Measurements from ENCODE around the gene MICALL2.

The MICALL2 gene

DNA sequence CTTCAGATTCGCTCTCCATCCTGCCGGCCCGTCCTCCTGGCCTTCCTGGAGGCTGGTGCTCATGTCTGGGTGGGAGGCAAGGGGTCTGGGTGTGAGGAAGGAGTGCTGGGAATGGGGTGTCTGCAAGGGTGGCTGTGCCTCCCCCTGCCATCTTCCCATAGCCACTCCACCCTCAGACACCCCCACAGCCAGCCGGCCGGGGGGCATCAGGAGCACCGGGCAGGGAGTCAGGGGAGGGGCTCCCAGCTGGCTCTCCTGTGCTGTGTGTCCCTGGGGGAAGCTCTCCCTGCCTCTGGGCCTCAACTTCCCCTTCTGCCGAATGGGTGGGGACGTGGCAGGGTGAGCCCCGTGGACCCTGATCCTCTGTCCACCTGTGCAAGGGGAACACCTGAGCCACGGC lies 18.6 kb downstream of the MICALL2 start:
- H3K4me3 ChIP-seq (ENCODE audit: low read depth, low read length), result no peak overlapping the region
- no peaks in the 10 kb centered on the region for H3K36me3 ChIP-seq
- DNase-seq, result no peak
- no peaks in the 10 kb centered on the region for H3K4me1 ChIP-seq
- no peaks in the 10 kb centered on the region for H3K9me3 ChIP-seq
- peaks cover 23% of the 10 kb centered on the region for H3K27me3 ChIP-seq
- TF ChIP-seq, protein P1, sequence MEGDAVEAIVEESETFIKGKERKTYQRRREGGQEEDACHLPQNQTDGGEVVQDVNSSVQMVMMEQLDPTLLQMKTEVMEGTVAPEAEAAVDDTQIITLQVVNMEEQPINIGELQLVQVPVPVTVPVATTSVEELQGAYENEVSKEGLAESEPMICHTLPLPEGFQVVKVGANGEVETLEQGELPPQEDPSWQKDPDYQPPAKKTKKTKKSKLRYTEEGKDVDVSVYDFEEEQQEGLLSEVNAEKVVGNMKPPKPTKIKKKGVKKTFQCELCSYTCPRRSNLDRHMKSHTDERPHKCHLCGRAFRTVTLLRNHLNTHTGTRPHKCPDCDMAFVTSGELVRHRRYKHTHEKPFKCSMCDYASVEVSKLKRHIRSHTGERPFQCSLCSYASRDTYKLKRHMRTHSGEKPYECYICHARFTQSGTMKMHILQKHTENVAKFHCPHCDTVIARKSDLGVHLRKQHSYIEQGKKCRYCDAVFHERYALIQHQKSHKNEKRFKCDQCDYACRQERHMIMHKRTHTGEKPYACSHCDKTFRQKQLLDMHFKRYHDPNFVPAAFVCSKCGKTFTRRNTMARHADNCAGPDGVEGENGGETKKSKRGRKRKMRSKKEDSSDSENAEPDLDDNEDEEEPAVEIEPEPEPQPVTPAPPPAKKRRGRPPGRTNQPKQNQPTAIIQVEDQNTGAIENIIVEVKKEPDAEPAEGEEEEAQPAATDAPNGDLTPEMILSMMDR (IDR thresholded peaks at IDR 0.05; ENCODE audit: low read depth, low read length), result no peak

GRCh38 chr7:1439373-1440363 lies 19.6 kb downstream of the MICALL2 start:
- no peak overlapping the region for H3K4me3 ChIP-seq (ENCODE audit: low read depth, low read length)
- no peak for DNase-seq
- H3K36me3 ChIP-seq, result no peaks in the 10 kb centered on the region
- peaks cover 26% of the 10 kb centered on the region for H3K27me3 ChIP-seq
- H3K4me1 ChIP-seq, result no peaks in the 10 kb centered on the region
- TF ChIP-seq, protein P1 (IDR thresholded peaks at IDR 0.05; ENCODE audit: low read depth, low read length), result no peak
- H3K9me3 ChIP-seq, result no peaks in the 10 kb centered on the region

DNA sequence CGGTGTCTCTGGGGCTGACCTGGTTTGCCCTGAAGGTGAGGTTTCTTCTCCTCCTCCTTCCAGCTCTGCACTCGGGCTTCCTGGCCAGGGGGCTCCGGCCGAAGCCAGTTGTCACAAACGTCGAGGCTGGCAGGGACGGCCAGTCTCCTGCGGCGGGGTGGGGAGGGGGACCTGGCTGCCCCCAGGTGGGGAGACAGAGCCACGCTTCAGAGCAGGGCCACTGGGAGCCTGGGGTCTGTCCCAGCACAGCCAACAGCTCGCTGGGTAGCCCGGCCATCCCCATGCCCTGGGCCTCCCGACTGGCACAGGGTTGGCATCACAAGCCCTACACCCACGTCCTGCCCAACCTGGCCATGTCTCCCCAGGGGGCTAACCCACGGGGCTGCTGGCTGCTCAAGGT lies 20.4 kb downstream of the MICALL2 start:
- H3K9me3 ChIP-seq, result no peaks in the 10 kb centered on the region
- H3K27me3 ChIP-seq, result peaks cover 34% of the 10 kb centered on the region
- H3K4me3 ChIP-seq (ENCODE audit: low read depth, low read length), result no peak overlapping the region
- no peaks in the 10 kb centered on the region for H3K4me1 ChIP-seq
- TF ChIP-seq, protein P1 (IDR thresholded peaks at IDR 0.05; ENCODE audit: low read depth, low read length), result no peak
- no peaks in the 10 kb centered on the region for H3K36me3 ChIP-seq
- DNase-seq, result no peak

GRCh38 chr7:1438208-1438607 lies 21.1 kb downstream of the MICALL2 start:
- Histone ChIP-seq H3K27me3 (peaks cover 41% of the 10 kb centered on the region), H3K4me1 (no peaks in the 10 kb centered on the region), H3K4me3 (ENCODE audit: low read depth, low read length) (no peak overlapping the region), H3K36me3 (no peaks in the 10 kb centered on the region), H3K9me3 (no peaks in the 10 kb centered on the region)
- TF ChIP-seq, protein P1 (IDR thresholded peaks at IDR 0.05; ENCODE audit: low read depth, low read length), result no peak
- DNase-seq, result no peak

DNA sequence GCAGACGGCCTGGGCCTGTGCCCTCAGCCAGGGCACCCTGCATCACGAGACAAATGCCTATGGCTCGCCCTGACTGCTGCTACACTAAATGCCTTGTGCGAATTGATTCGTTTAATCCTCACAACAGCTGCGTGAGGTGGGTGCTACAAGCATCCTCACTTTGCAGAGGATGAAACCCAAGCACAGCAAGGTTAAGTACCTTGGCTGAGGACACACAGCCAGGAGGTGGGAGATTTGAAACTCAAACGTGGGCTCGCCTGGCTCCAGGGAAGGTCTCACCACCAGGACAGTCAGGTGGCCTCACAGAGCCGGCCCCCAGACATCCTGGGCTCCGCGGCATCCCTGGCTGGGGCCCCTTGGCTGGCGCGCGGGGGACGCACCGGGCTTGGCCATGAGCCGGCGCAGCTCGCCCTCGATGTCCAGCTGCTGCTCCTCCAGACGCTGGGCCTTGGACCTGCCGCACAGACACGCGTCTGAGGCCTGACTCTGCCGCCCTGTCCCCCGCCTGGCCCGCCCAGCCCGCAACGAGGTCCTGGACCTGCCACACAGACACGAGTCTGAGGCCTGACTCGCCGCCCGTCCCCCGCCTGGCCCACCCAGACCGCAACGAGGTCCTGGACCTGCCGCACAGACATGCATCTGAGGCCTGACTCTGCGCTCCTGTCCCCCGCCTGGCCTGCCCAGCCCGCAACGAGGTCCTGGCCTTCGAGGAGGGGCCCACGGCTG lies 22.0 kb downstream of the MICALL2 start:
- peaks cover 49% of the 10 kb centered on the region for H3K27me3 ChIP-seq
- no peaks in the 10 kb centered on the region for H3K36me3 ChIP-seq
- H3K4me3 ChIP-seq (ENCODE audit: low read depth, low read length), result no peak overlapping the region
- H3K4me1 ChIP-seq, result no peaks in the 10 kb centered on the region
- TF ChIP-seq, protein P1 (IDR thresholded peaks at IDR 0.05; ENCODE audit: low read depth, low read length), result no peak
- no peak for DNase-seq
- H3K9me3 ChIP-seq, result no peaks in the 10 kb centered on the region

All from BE2C (cell line).